Coronary artery (tissue), 2 donors: ENCODE data around the gene MORF4L1.
A peak's percentile ranks its signal among the peaks of the same experiment; 100 is the strongest.

Experiments
- DNase-seq: peaks from one replicate; pipeline ENCODE4 v3.0.0-alpha.2; 2017; ENCODE audit warnings: low spot score
- H3K27ac ChIP-seq, 2 donors: fragments of 200-600 bp; sonication (generic); one replicate each; pipeline ENCODE4 v1.5.1; 2016 to 2019
- H3K4me3 ChIP-seq: fragments of 200-600 bp; sonication (generic); 2 replicates; pipeline ENCODE4 v1.5.1; 2016; ENCODE audit warnings: mild to moderate bottlenecking, moderate library complexity
- TF ChIP-seq, protein P1 (sequence below): fragments of 200-600 bp; sonication (generic); IDR thresholded peaks from one replicate; pipeline ENCODE4 v1.5.1; 2019; ENCODE audit warnings: antibody characterized with exemption

The MORF4L1 gene

DNA sequence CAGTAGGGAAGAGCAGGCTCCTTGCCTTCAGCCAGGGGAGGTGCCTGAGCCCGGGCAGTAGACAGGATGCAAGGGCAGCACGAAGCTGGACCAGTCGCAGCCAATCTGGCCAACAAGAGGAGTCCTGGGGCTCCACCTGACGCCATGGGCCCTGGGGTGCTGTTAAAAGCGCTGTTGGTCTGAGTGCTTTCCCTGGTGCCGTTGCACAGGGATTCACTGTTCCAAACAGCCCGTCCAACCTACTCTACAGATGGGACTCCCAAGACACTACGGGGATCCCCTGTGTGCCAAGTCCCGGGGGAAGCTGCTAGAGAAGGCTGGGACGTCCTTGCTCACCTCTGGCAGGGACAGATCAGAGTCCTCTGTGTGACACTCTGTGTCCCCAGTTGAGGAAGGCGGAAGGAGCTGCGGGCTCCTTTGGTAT, 71.5 kb downstream of the MORF4L1 start:
- Histone ChIP-seq H3K27ac (peak overlapping the region; percentile 19 to 25), H3K4me3 (peak overlapping the region; percentile 69)
- DNase-seq: no peak
- TF ChIP-seq, protein P1, sequence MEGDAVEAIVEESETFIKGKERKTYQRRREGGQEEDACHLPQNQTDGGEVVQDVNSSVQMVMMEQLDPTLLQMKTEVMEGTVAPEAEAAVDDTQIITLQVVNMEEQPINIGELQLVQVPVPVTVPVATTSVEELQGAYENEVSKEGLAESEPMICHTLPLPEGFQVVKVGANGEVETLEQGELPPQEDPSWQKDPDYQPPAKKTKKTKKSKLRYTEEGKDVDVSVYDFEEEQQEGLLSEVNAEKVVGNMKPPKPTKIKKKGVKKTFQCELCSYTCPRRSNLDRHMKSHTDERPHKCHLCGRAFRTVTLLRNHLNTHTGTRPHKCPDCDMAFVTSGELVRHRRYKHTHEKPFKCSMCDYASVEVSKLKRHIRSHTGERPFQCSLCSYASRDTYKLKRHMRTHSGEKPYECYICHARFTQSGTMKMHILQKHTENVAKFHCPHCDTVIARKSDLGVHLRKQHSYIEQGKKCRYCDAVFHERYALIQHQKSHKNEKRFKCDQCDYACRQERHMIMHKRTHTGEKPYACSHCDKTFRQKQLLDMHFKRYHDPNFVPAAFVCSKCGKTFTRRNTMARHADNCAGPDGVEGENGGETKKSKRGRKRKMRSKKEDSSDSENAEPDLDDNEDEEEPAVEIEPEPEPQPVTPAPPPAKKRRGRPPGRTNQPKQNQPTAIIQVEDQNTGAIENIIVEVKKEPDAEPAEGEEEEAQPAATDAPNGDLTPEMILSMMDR: no peak

DNA sequence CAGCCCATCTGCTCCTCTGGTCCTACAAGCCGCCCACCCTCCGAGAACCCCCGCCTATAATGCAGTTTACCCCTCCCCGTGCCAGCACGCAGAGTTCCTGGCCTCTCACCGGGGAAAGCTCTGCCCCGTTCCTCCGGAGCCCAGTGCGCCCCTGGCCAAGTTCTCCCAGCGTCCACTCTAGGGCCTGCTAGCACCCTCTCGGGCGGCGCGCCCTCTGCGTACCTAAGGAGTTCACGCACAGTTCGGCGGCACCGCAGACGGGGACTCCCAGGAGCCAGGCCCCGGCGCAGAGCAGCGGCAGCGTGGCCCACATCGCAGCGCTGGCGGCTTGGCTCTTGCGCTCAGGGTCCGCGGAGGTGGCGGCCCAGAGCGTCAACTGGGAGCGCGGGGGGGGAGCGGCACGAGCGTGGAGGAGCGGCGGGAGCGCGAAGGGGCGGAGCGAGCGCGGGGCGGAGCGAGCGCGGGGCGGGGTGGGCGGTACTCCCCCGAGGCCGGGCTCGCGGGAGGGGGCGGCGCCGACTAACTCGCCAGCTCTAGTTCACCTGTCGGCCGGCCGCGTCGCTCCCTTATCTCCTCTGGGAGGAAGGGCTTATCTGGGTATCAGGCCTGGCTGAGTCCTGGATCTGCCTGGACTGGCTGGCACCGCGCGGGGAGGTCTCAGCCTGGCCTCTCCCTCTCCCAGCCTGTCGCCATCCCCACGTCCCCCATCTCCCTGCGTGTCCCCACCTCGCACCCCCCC, 72.1 kb downstream of the MORF4L1 start, which contains the start of gene CTSH:
Gene CTSH (minus strand): TSS at position 378 of the 739 bp plus-strand sequence. CDS start 65 bp downstream, at position 313.
- DNase-seq: no peak
- TF ChIP-seq, protein P1: no peak
- Histone ChIP-seq H3K4me3 (peak within 1 kb of the TSS; percentile 69), H3K27ac (peak within 1 kb of the TSS; percentile 19 to 25)

DNA sequence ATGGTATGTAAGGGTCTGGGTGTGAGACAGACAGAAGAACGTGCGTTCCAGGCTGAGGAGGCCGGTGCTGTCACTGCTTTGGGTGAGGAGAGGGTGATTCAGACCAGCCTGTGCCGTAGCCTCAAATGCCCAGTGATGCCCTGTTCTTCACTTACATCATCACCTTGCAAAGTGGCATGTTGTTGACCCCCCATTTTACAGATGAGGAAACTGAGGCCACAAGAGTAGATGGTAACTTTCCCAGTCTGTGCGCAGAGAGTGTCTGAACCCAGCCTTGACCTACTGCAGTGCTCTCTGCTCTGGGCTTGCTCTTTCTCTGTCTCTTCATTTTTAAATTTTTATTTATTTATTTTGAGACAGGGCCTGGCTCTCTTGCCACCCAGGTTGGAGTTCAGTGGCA, 73.8 kb downstream of the MORF4L1 start:
- H3K27ac ChIP-seq: no peak overlapping the region
- TF ChIP-seq, protein P1: no peak
- no peak overlapping the region for H3K4me3 ChIP-seq
- DNase-seq: no peak

DNA sequence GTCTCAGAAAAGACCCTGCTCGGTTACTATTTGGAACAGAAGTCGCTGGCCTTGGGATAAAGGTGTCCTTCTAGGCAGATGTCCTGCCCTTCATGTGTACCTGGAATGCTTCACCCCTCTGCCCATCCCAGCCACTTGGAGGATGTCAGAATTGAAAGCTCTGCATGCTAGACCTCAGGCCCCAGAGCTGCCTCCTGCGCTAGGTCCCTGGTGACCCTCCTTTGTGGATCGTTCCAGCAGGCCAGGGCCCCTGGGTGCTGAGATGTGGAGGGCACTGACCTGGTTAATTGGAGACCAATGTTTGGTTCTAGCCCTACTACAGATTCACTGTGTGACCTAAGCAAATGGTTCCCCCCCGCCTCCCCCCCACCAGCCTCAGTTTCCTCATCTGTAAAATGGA, 74.8 kb downstream of the MORF4L1 start:
- TF ChIP-seq, protein P1: no peak
- no peak overlapping the region for H3K27ac ChIP-seq
- no peak for DNase-seq
- no peak overlapping the region for H3K4me3 ChIP-seq
